ENCODE measurements around the gene APBB3. TPM values are rescaled to one million over a fixed set of nuclear protein-coding genes. Genes with fewer than 3 reads are reported as not detected.

APBB3 gene
- polyA plus RNA-seq, 1 donor from 2014 or later: 131 TPM

DNA sequence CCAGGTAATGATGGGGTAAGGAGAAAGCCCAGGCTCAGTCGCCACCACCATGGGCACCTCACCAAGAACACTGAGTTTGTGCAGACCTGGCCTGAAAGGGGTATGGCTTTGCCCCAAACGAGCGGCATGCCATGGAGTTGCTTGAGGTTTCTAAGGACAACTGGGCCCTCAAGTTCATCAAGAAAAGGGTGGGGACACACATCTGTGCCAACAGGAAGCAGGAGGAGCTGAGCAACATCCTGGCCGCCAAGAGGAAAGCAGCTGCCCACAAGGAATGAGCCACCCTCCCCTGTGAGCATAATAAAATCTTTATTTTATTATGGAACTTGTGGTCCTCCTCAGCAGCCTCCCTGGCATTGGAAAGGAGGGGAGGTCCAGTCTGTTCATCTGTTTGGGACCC is 44.7 kb upstream of the APBB3 start:
- no peaks in the 10 kb centered on the region for H3F3A ChIP-seq (ENCODE audit: insufficient read depth, low read length, poor library complexity, severe bottlenecking)
- no peak overlapping the region for H3K4me3 ChIP-seq (ENCODE audit: low read length)
- H4K20me1 ChIP-seq (ENCODE audit: insufficient read depth): no peaks in the 10 kb centered on the region
- H3K4me2 ChIP-seq (ENCODE audit: low read length): no peak overlapping the region
- no peaks in the 10 kb centered on the region for H3K9me2 ChIP-seq (ENCODE audit: insufficient read depth, low read length)
- no peak overlapping the region for H3K9ac ChIP-seq (ENCODE audit: low read length)
- no peak overlapping the region for H2AFZ ChIP-seq (ENCODE audit: low read depth, low read length)
- no peak for TF ChIP-seq EZH2 (IDR thresholded peaks at IDR 0.05; ENCODE audit: borderline replicate concordance, insufficient read depth, low read length, poor library complexity, severe bottlenecking)
- no peak for TF ChIP-seq EP300 (conservative IDR thresholded peaks at IDR 0.05; ENCODE audit: poor library complexity, severe bottlenecking)
- no peak for TF ChIP-seq RAD21 (conservative IDR thresholded peaks at IDR 0.05)
- TF ChIP-seq MXI1 (conservative IDR thresholded peaks at IDR 0.05; ENCODE audit: poor library complexity, severe bottlenecking): no peak
- TF ChIP-seq REST (IDR thresholded peaks at IDR 0.05; ENCODE audit: borderline replicate concordance): no peak
- TF ChIP-seq CTCF (IDR thresholded peaks at IDR 0.05; ENCODE audit: poor library complexity, severe bottlenecking): no peak
- TF ChIP-seq TAF1 (IDR thresholded peaks at IDR 0.05; ENCODE audit: low read depth): no peak
- TF ChIP-seq SMC3 (conservative IDR thresholded peaks at IDR 0.05; ENCODE audit: poor library complexity): no peak
- TF ChIP-seq POLR2AphosphoS5 (IDR thresholded peaks at IDR 0.05): no peak
- no peaks in the 10 kb centered on the region for H3K27me3 ChIP-seq (ENCODE audit: insufficient read depth, low read depth, low read length)
- H3K9me3 ChIP-seq (ENCODE audit: low read length): no peaks in the 10 kb centered on the region
- H3K79me2 ChIP-seq (replicated peaks; ENCODE audit: insufficient read depth, low read length): no peaks in the 10 kb centered on the region
- no peak overlapping the region for H3K27ac ChIP-seq (ENCODE audit: low read length)
- no peaks in the 10 kb centered on the region for H3K36me3 ChIP-seq (ENCODE audit: insufficient read depth, low read length)

DNA sequence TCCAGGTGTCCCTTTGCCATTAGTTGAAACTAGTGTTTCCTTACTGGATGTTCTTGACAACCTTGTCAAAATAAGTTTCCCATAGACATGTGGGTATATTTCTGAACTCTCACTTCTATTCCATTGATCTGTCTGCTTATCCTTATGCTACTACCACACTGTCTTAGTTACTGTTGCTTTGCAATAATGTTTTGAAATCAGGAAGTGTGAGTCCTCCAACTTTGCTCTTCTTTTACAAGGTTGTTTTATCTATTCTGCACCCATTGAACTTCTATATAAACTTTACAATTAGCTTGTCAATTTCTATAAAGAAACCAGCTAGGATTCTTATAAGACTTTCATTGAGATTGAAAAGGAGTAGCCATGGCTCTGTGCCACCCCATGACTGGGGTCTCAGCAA is 44.3 kb upstream of the APBB3 start:
- no peaks in the 10 kb centered on the region for H3F3A ChIP-seq (ENCODE audit: insufficient read depth, low read length, poor library complexity, severe bottlenecking)
- no peaks in the 10 kb centered on the region for H4K20me1 ChIP-seq (ENCODE audit: insufficient read depth)
- H3K27me3 ChIP-seq (ENCODE audit: insufficient read depth, low read depth, low read length): no peaks in the 10 kb centered on the region
- no peak overlapping the region for H2AFZ ChIP-seq (ENCODE audit: low read depth, low read length)
- no peak overlapping the region for H3K4me3 ChIP-seq (ENCODE audit: low read length)
- H3K27ac ChIP-seq (ENCODE audit: low read length): no peak overlapping the region
- H3K36me3 ChIP-seq (ENCODE audit: insufficient read depth, low read length): no peaks in the 10 kb centered on the region
- H3K4me2 ChIP-seq (ENCODE audit: low read length): no peak overlapping the region
- H3K9me3 ChIP-seq (ENCODE audit: low read length): no peaks in the 10 kb centered on the region
- H3K9me2 ChIP-seq (ENCODE audit: insufficient read depth, low read length): no peaks in the 10 kb centered on the region
- TF ChIP-seq SMC3 (conservative IDR thresholded peaks at IDR 0.05; ENCODE audit: poor library complexity): no peak
- no peak for TF ChIP-seq CTCF (IDR thresholded peaks at IDR 0.05; ENCODE audit: poor library complexity, severe bottlenecking)
- TF ChIP-seq REST (IDR thresholded peaks at IDR 0.05; ENCODE audit: borderline replicate concordance): no peak
- no peak for TF ChIP-seq EZH2 (IDR thresholded peaks at IDR 0.05; ENCODE audit: borderline replicate concordance, insufficient read depth, low read length, poor library complexity, severe bottlenecking)
- no peak for TF ChIP-seq EP300 (conservative IDR thresholded peaks at IDR 0.05; ENCODE audit: poor library complexity, severe bottlenecking)
- TF ChIP-seq RAD21 (conservative IDR thresholded peaks at IDR 0.05): no peak
- no peak for TF ChIP-seq MXI1 (conservative IDR thresholded peaks at IDR 0.05; ENCODE audit: poor library complexity, severe bottlenecking)
- TF ChIP-seq TAF1 (IDR thresholded peaks at IDR 0.05; ENCODE audit: low read depth): no peak
- TF ChIP-seq POLR2AphosphoS5 (IDR thresholded peaks at IDR 0.05): no peak
- no peaks in the 10 kb centered on the region for H3K79me2 ChIP-seq (replicated peaks; ENCODE audit: insufficient read depth, low read length)
- no peak overlapping the region for H3K9ac ChIP-seq (ENCODE audit: low read length)

All from neural cell (in vitro differentiated cells).